Astrocyte (in vitro differentiated cells and primary cell): ENCODE results near the gene EPB41L3. TPM values are rescaled to one million over a fixed set of nuclear protein-coding genes. Genes with fewer than 3 reads are reported as not detected.

Experiments
- DNase-seq: peaks from one replicate; pipeline ENCODE4 v3.0.0-alpha.2; 2010; ENCODE audit warnings: low read depth
- FAIRE-seq: peaks from 2 replicates; lab custom pipeline; 2011; peaks lifted over from hg19 to GRCh38; lab: Jason Lieb, UNC
- H2AFZ ChIP-seq: 2 replicates; pipeline ENCODE4 v1.6.0; 2012; ENCODE audit warnings: low read depth, low read length, inconsistent platforms
- H3K27ac ChIP-seq: 2 replicates; pipeline ENCODE4 v1.5.1; 2011; ENCODE audit warnings: low read depth, low read length, inconsistent platforms
- H3K27me3 ChIP-seq: 2 replicates; pipeline ENCODE4 v1.6.0; 2011; ENCODE audit warnings: low read length, inconsistent platforms; ENCODE audit not compliant: insufficient read depth
- H3K36me3 ChIP-seq: 2 replicates; pipeline ENCODE4 v1.5.1; 2011; ENCODE audit warnings: low read length, inconsistent platforms; ENCODE audit not compliant: insufficient read depth
- H3K4me1 ChIP-seq: 2 replicates; pipeline ENCODE4 v1.5.1; 2011; ENCODE audit warnings: low read length, inconsistent platforms; ENCODE audit not compliant: insufficient read depth
- H3K4me2 ChIP-seq: 2 replicates; pipeline ENCODE4 v1.6.0; 2012; ENCODE audit warnings: low read length, inconsistent platforms
- H3K4me3 ChIP-seq: 2 replicates; pipeline ENCODE4 v1.5.1; 2011; ENCODE audit warnings: low read depth, mild to moderate bottlenecking, low read length, inconsistent platforms; ENCODE audit not compliant: insufficient read depth
- H3K79me2 ChIP-seq: 2 replicates; pipeline ENCODE4 v1.6.0; 2012; ENCODE audit warnings: mild to moderate bottlenecking, low read length, inconsistent platforms; ENCODE audit not compliant: insufficient read depth
- H3K9ac ChIP-seq: 2 replicates; pipeline ENCODE4 v1.6.0; 2012; ENCODE audit warnings: mild to moderate bottlenecking, low read length, inconsistent platforms
- H3K9me3 ChIP-seq: 2 replicates; pipeline ENCODE4 v1.5.1; 2012; ENCODE audit warnings: low read depth, mild to moderate bottlenecking, low read length, inconsistent platforms; ENCODE audit not compliant: insufficient read depth
- H4K20me1 ChIP-seq: 2 replicates; pipeline ENCODE4 v1.6.0; 2012; ENCODE audit warnings: low read length, inconsistent platforms; ENCODE audit not compliant: insufficient read depth
- H3K27ac Mint-ChIP-seq: one replicate; pipeline ENCODE4 v1.8.0; 2021; ENCODE audit warnings: mild to moderate bottlenecking, mixed read lengths; ENCODE audit not compliant: unreplicated experiment
- H3K27me3 Mint-ChIP-seq: one replicate; pipeline ENCODE4 v1.8.0; 2021; ENCODE audit warnings: low read depth, mixed read lengths; ENCODE audit not compliant: unreplicated experiment
- H3K36me3 Mint-ChIP-seq: one replicate; pipeline ENCODE4 v1.8.0; 2021; ENCODE audit warnings: low read depth, mixed read lengths; ENCODE audit not compliant: unreplicated experiment
- H3K4me1 Mint-ChIP-seq: one replicate; pipeline ENCODE4 v1.8.0; 2021; ENCODE audit warnings: low read depth, mixed read lengths; ENCODE audit not compliant: unreplicated experiment
- H3K4me3 Mint-ChIP-seq: one replicate; pipeline ENCODE4 v1.8.0; 2021; ENCODE audit warnings: mild to moderate bottlenecking, moderate library complexity, mixed read lengths; ENCODE audit not compliant: unreplicated experiment
- H3K9me3 Mint-ChIP-seq: one replicate; pipeline ENCODE4 v1.8.0; 2021; ENCODE audit warnings: mild to moderate bottlenecking, mixed read lengths; ENCODE audit not compliant: unreplicated experiment
- EZH2 ChIP-seq: IDR thresholded peaks from 2 replicates; pipeline ENCODE4 v1.6.1; 2012; ENCODE audit warnings: mild to moderate bottlenecking, low read length, inconsistent platforms; ENCODE audit not compliant: insufficient read depth
- total RNA-seq: library from RNA; stranded (reverse); gene quantifications from 2 replicates; pipeline ENCODE4 v1.2.1, GENCODE V29; 2021
- TF ChIP-seq, protein P1 (sequence below): IDR thresholded peaks from 2 replicates; pipeline ENCODE4 v1.5.1; 2011; ENCODE audit warnings: low read depth, mild to moderate bottlenecking, inconsistent platforms, low read length, moderate library complexity; ENCODE audit not compliant: insufficient read depth

The EPB41L3 gene
- total RNA-seq, 1 donor from 2014 or later: 97.0 TPM

DNA sequence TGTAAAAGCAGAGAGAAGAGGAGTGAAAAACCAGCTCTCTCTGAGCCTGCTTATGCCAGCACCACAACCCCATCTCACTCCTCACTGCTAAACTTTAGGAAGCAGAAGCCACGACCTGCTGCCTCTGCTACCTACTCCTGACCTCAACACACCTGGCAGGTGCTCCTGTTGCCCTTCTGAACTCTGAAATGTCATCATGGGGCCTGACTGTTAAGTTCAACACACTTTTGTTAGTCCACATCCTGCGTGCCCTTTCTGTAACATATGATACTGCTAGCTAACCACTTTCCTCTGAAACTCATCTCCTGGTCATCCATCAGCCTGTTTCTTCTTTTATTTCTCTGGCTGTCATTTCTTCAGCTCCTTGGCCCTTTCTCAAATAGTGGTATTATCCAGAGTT lies 118.1 kb downstream of the EPB41L3 start:
- TF ChIP-seq, protein P1, sequence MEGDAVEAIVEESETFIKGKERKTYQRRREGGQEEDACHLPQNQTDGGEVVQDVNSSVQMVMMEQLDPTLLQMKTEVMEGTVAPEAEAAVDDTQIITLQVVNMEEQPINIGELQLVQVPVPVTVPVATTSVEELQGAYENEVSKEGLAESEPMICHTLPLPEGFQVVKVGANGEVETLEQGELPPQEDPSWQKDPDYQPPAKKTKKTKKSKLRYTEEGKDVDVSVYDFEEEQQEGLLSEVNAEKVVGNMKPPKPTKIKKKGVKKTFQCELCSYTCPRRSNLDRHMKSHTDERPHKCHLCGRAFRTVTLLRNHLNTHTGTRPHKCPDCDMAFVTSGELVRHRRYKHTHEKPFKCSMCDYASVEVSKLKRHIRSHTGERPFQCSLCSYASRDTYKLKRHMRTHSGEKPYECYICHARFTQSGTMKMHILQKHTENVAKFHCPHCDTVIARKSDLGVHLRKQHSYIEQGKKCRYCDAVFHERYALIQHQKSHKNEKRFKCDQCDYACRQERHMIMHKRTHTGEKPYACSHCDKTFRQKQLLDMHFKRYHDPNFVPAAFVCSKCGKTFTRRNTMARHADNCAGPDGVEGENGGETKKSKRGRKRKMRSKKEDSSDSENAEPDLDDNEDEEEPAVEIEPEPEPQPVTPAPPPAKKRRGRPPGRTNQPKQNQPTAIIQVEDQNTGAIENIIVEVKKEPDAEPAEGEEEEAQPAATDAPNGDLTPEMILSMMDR: no peak
- TF ChIP-seq EZH2: no peak
- no peak overlapping the region for H3K27ac ChIP-seq
- Mint-ChIP-seq H3K27ac (no peak overlapping the region), H3K4me1 (no peaks in the 10 kb centered on the region), H3K9me3 (no peaks in the 10 kb centered on the region), H3K4me3 (no peak overlapping the region), H3K27me3 (no peaks in the 10 kb centered on the region), H3K36me3 (no peaks in the 10 kb centered on the region)
- FAIRE-seq (no peak), DNase-seq (no peak)
- H3K36me3 ChIP-seq: peaks cover 3% of the 10 kb centered on the region
- no peak overlapping the region for H3K4me3 ChIP-seq
- no peak overlapping the region for H3K4me2 ChIP-seq
- H3K27me3 ChIP-seq: no peaks in the 10 kb centered on the region
- H3K9me3 ChIP-seq: no peaks in the 10 kb centered on the region
- H3K4me1 ChIP-seq: no peaks in the 10 kb centered on the region
- no peak overlapping the region for H2AFZ ChIP-seq
- no peak overlapping the region for H3K9ac ChIP-seq
- no peaks in the 10 kb centered on the region for H4K20me1 ChIP-seq
- H3K79me2 ChIP-seq: no peaks in the 10 kb centered on the region

DNA sequence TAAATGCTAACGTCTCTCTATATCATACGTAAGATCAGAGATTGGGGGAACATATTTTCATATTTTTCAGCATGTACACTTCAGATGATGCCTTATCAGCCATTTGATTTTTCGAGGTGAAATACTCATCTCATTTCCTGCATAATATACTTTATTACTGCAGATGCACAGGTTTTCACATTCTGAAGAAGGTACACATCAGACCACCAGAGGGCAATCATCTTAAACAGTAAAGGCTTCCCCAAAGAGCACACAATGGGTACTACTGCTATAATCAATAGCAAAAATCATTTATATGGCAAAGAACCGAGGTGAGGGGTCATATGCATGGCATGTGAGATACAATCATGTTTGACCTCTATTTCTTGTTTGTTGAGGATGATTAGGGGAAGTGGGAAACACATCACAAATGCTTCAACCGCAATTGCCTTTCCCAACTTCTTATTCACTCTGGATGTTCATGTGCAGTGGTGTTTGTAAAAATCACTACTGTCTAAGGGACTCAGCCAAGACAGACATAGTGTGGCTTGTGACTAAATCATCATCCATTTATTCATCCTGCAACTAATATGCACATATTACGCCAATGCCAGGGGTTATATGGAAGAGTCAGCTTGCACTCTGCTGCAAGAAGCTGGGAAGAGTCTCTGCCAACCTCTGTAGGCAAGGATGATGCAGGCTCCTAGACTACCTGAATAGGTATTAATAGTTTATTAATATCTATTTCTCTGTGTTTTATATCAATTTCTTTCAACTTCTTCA lies 118.7 kb downstream of the EPB41L3 start:
- peak; percentile 68 for FAIRE-seq
- Histone ChIP-seq H3K36me3 (peaks cover 3% of the 10 kb centered on the region), H3K79me2 (no peaks in the 10 kb centered on the region), H3K27ac (no peak overlapping the region), H3K4me2 (no peak overlapping the region), H3K9me3 (no peaks in the 10 kb centered on the region), H3K4me3 (no peak overlapping the region), H4K20me1 (no peaks in the 10 kb centered on the region), H2AFZ (no peak overlapping the region), H3K9ac (no peak overlapping the region), H3K4me1 (no peaks in the 10 kb centered on the region), H3K27me3 (no peaks in the 10 kb centered on the region)
- no peaks in the 10 kb centered on the region for H3K36me3 Mint-ChIP-seq
- no peak overlapping the region for H3K27ac Mint-ChIP-seq
- TF ChIP-seq EZH2: no peak
- TF ChIP-seq, protein P1: peak; percentile 66
- H3K4me1 Mint-ChIP-seq: no peaks in the 10 kb centered on the region
- H3K9me3 Mint-ChIP-seq: no peaks in the 10 kb centered on the region
- H3K27me3 Mint-ChIP-seq: no peaks in the 10 kb centered on the region
- H3K4me3 Mint-ChIP-seq: no peak overlapping the region
- DNase-seq: peak; percentile 36

DNA sequence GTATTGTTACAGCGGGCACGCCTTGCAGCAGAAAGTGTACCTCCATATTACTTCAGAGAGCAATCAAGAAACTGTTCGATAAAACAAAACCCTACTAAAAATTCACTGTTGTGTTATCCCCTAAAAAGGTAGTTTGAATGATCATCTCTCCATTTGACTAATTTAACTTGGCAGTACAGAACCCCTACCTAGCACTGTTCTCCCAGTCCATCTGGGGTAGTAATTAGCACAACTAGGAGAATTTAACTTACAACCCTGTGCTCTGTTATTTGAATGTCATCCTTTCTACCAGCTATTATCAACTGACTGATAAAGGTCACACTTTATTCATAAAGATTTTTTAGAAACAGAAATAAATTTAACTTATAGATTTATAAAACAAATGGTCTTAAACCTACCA lies 121.2 kb downstream of the EPB41L3 start:
- Mint-ChIP-seq H3K4me3 (no peak overlapping the region), H3K27me3 (no peaks in the 10 kb centered on the region), H3K4me1 (no peaks in the 10 kb centered on the region), H3K27ac (no peak overlapping the region), H3K9me3 (no peaks in the 10 kb centered on the region), H3K36me3 (no peaks in the 10 kb centered on the region)
- Histone ChIP-seq H3K36me3 (peaks cover 3% of the 10 kb centered on the region), H2AFZ (no peak overlapping the region), H3K4me2 (no peak overlapping the region), H3K4me1 (no peaks in the 10 kb centered on the region), H3K9ac (no peak overlapping the region), H4K20me1 (no peaks in the 10 kb centered on the region), H3K79me2 (no peaks in the 10 kb centered on the region), H3K27me3 (no peaks in the 10 kb centered on the region), H3K4me3 (no peak overlapping the region), H3K27ac (no peak overlapping the region), H3K9me3 (no peaks in the 10 kb centered on the region)
- TF ChIP-seq, protein P1: no peak
- no peak for TF ChIP-seq EZH2
- no peak for DNase-seq
- no peak for FAIRE-seq
